HL-60 (cell line): ENCODE data around the gene WDHD1.

Source experiments
- DNase-seq, 2 experiments: peaks; one replicate each; pipeline ENCODE4 v3.0.0-alpha.2; 2010 to 2020; ENCODE audit warnings: low read depth in 1 of 2, low spot score in 1 of 2
- H3K27ac ChIP-seq: fragments of 250-450 bp; sonication (Bioruptor Pico); replicated peaks from 2 replicates; pipeline ENCODE4 v1.5.1; 2020; ENCODE audit warnings: mild to moderate bottlenecking, moderate library complexity
- H3K27me3 ChIP-seq: fragments of 250-450 bp; sonication (Bioruptor Pico); 2 replicates; pipeline ENCODE4 v1.5.1; 2021; ENCODE audit warnings: mild to moderate bottlenecking, moderate library complexity; ENCODE audit not compliant: insufficient read depth, poor library complexity, severe bottlenecking
- H3K4me3 ChIP-seq: replicated peaks from 2 replicates; pipeline ENCODE4 v1.5.1; 2011; ENCODE audit warnings: mild to moderate bottlenecking, control low read depth, low read length; ENCODE audit not compliant: insufficient read depth
- CTCF ChIP-seq: IDR thresholded peaks from one replicate; pipeline ENCODE4 v1.5.1; 2011; ENCODE audit warnings: low read length, control low read depth, inconsistent platforms; ENCODE audit not compliant: insufficient read depth
- GABPA ChIP-seq: IDR thresholded peaks from 2 replicates; pipeline ENCODE4 v1.6.1; 2012; ENCODE audit warnings: low read depth
- POLR2AphosphoS5 ChIP-seq: IDR thresholded peaks from 2 replicates; pipeline ENCODE4 v1.6.1; 2012; ENCODE audit warnings: low read depth
- REST ChIP-seq: IDR thresholded peaks from 2 replicates; pipeline ENCODE4 v1.6.1; 2012; ENCODE audit warnings: low read depth; ENCODE audit not compliant: insufficient replicate concordance
- SPI1 ChIP-seq: IDR thresholded peaks from 2 replicates; pipeline ENCODE4 v1.6.1; 2012; ENCODE audit warnings: low read depth, mild to moderate bottlenecking, borderline replicate concordance

The WDHD1 gene

GRCh38 chr14:54981698-54982097 lies 45.2 kb downstream of the WDHD1 start:
- no peaks in the 10 kb centered on the region for H3K27me3 ChIP-seq
- no peak for TF ChIP-seq REST
- TF ChIP-seq SPI1: no peak
- no peak for TF ChIP-seq POLR2AphosphoS5
- no peak for TF ChIP-seq CTCF
- no peak for TF ChIP-seq GABPA
- DNase-seq: no peak
- H3K27ac ChIP-seq: no peak overlapping the region
- no peak overlapping the region for H3K4me3 ChIP-seq

- no peak overlapping the region for H3K27ac ChIP-seq
- DNase-seq: no peak
- no peak overlapping the region for H3K4me3 ChIP-seq
- H3K27me3 ChIP-seq: no peaks in the 10 kb centered on the region
- TF ChIP-seq GABPA: no peak
- TF ChIP-seq SPI1: no peak
- no peak for TF ChIP-seq CTCF
- TF ChIP-seq POLR2AphosphoS5: no peak
- TF ChIP-seq REST: no peak
These were observed 47.9 kb downstream of the WDHD1 start for GRCh38 chr14:54979039-54979438.

GRCh38 chr14:54976316-54976715 lies 50.6 kb downstream of the WDHD1 start:
- Histone ChIP-seq H3K27me3 (no peaks in the 10 kb centered on the region), H3K4me3 (no peak overlapping the region), H3K27ac (no peak overlapping the region)
- TF ChIP-seq REST (no peak), POLR2AphosphoS5 (no peak), CTCF (no peak), SPI1 (no peak), GABPA (no peak)
- no peak for DNase-seq
